OCI-LY7 (cell line): ENCODE results near the gene LCOR. TPM values are rescaled to one million over a fixed set of nuclear protein-coding genes. Genes with fewer than 3 reads are reported as not detected.
A peak's percentile ranks its signal among the peaks of the same experiment; 100 is the strongest.

Experiments used
- BruUV-seq: library from RNA; stranded (reverse); fragments of 400-500 nt; replicated peaks from 2 replicates; lab custom pipeline; 2021; lab: Mats Ljungman, UMichigan
- CTCF ChIA-PET: fragments of 300-600 bp; sonication (Branson Sonifier 250); formaldehyde crosslinking; loops from one replicate; lab custom pipeline; 2022; ENCODE audit warnings: antibody characterized with exemption; ENCODE audit not compliant: unreplicated experiment; lab: Charles Lee
- POLR2A ChIA-PET: fragments of 300-600 bp; sonication (Branson Sonifier 250); formaldehyde crosslinking; loops from one replicate; lab custom pipeline; 2022; ENCODE audit warnings: antibody characterized with exemption; lab: Charles Lee
- DNase-seq: peaks from one replicate; pipeline ENCODE4 v3.0.0-alpha.2; 2015; ENCODE audit warnings: low spot score
- H2AFZ ChIP-seq: fragments of 200-600 bp; sonication (generic), shearing (Covaris generic); 2 replicates; pipeline ENCODE4 v1.6.1; 2014; ENCODE audit warnings: mild to moderate bottlenecking, antibody characterized with exemption, low read length, moderate library complexity
- H3K27ac ChIP-seq: fragments of 200-600 bp; sonication (generic); 2 replicates; pipeline ENCODE4 v1.5.1; 2014; ENCODE audit warnings: mixed run types, low read depth, mild to moderate bottlenecking, moderate library complexity, low read length, inconsistent platforms; ENCODE audit not compliant: poor library complexity, severe bottlenecking
- H3K36me3 ChIP-seq: fragments of 200-600 bp; sonication (generic); 2 replicates; pipeline ENCODE4 v1.6.1; 2014; ENCODE audit warnings: mild to moderate bottlenecking, antibody characterized with exemption, low read length, moderate library complexity, mixed read lengths; ENCODE audit not compliant: insufficient read depth
- H3K4me1 ChIP-seq: fragments of 200-600 bp; sonication (generic); 2 replicates; pipeline ENCODE4 v1.5.1; 2014; ENCODE audit warnings: mild to moderate bottlenecking, low read length; ENCODE audit not compliant: insufficient read depth, poor library complexity, severe bottlenecking
- H3K4me2 ChIP-seq: fragments of 200-600 bp; sonication (generic); 2 replicates; pipeline ENCODE4 v1.6.1; 2014; ENCODE audit warnings: mild to moderate bottlenecking, low read length
- H3K4me3 ChIP-seq: fragments of 200-600 bp; sonication (generic); 2 replicates; pipeline ENCODE4 v1.5.1; 2014; ENCODE audit warnings: mild to moderate bottlenecking, low read depth, low read length; ENCODE audit not compliant: poor library complexity, severe bottlenecking
- H3K79me2 ChIP-seq: fragments of 200-600 bp; sonication (generic); 2 replicates; pipeline ENCODE4 v1.6.1; 2016; ENCODE audit warnings: low read depth, mild to moderate bottlenecking, low read length, moderate library complexity, mixed read lengths; ENCODE audit not compliant: insufficient read depth
- H3K9me2 ChIP-seq: fragments of 200-600 bp; sonication (generic); 2 replicates; pipeline ENCODE4 v1.6.1; 2016; ENCODE audit warnings: mild to moderate bottlenecking, low read length, mixed read lengths; ENCODE audit not compliant: insufficient read depth
- H3K9me3 ChIP-seq: fragments of 200-600 bp; sonication (generic); 2 replicates; pipeline ENCODE4 v1.6.1; 2014; ENCODE audit warnings: mild to moderate bottlenecking, mixed run types, low read length, mixed read lengths
- H4K20me1 ChIP-seq: fragments of 200-600 bp; sonication (generic); 2 replicates; pipeline ENCODE4 v1.6.1; 2014; ENCODE audit warnings: mild to moderate bottlenecking, antibody characterized with exemption, low read length, moderate library complexity, mixed read lengths; ENCODE audit not compliant: insufficient read depth
- CTCF ChIP-seq: fragments of 200-600 bp; sonication (generic); conservative IDR thresholded peaks from 2 replicates; pipeline ENCODE4 v1.5.1; 2014; ENCODE audit warnings: mild to moderate bottlenecking, antibody characterized with exemption, low read length, moderate library complexity, mixed read lengths
- EZH2phosphoT487 ChIP-seq: fragments of 200-600 bp; sonication (generic); IDR thresholded peaks from 2 replicates; pipeline ENCODE4 v1.6.1; 2018; ENCODE audit warnings: low read depth, borderline replicate concordance, mild to moderate bottlenecking, mixed run types, antibody characterized with exemption, low read length, moderate library complexity, mixed read lengths
- intact Hi-C: fragments of 100-400 bp; cut with micrococcal nuclease; formaldehyde crosslinking; loops from one replicate; pipeline ENCODE4 v1.10.0; 2022; ENCODE audit not compliant: unreplicated experiment
- total RNA-seq, 2 experiments: library from RNA; depleted of rRNA in 1 of 2; stranded (reverse); fragments of >200 nt in 1 of 2; shearing (Covaris generic) in 1 of 2; gene quantifications; 2 replicates each; pipeline ENCODE4 v1.2.3, GENCODE V29; 2014 to 2022

Gene LCOR
- total RNA-seq, 2 experiments from 2014 or later: 17.1 to 58.4 TPM

GRCh38 chr10:96968682-96969423 lies 136.8 kb downstream of the LCOR start:
- H2AFZ ChIP-seq: no peak overlapping the region
- intact Hi-C loops: no loop called here
- no peak for DNase-seq
- no peaks in the 10 kb centered on the region for H3K36me3 ChIP-seq
- H3K27ac ChIP-seq: no peak overlapping the region
- no peak overlapping the region for H3K4me3 ChIP-seq
- H3K9me2 ChIP-seq: no peaks in the 10 kb centered on the region
- no peaks in the 10 kb centered on the region for H3K9me3 ChIP-seq
- no peaks in the 10 kb centered on the region for H3K79me2 ChIP-seq
- H3K4me1 ChIP-seq: peaks cover 23% of the 10 kb centered on the region
- POLR2A ChIA-PET: interaction anchor here (0.6 kb wide), 1 partner anchor 93 kb away, joined by 3 read pairs; no protein-coding TSS in a partner anchor
- no peak overlapping the region for H3K4me2 ChIP-seq
- no TSS peak for BruUV-seq
- TF ChIP-seq EZH2phosphoT487 (no peak), CTCF (no peak)
- CTCF ChIA-PET: no interaction called here
- no peaks in the 10 kb centered on the region for H4K20me1 ChIP-seq

- POLR2A ChIA-PET: interaction anchor here (2.2 kb wide), 1 partner anchor 11 kb away, joined by 7 read pairs; no protein-coding TSS in a partner anchor
- no TSS peak for BruUV-seq
- no peak for DNase-seq
- Histone ChIP-seq H2AFZ (no peak overlapping the region), H3K9me2 (no peaks in the 10 kb centered on the region), H3K27ac (no peak overlapping the region), H3K4me3 (no peak overlapping the region), H3K36me3 (no peaks in the 10 kb centered on the region), H4K20me1 (no peaks in the 10 kb centered on the region), H3K79me2 (no peaks in the 10 kb centered on the region), H3K9me3 (no peaks in the 10 kb centered on the region), H3K4me1 (peaks cover 41% of the 10 kb centered on the region), H3K4me2 (no peak overlapping the region)
- intact Hi-C loops: no loop called here
- TF ChIP-seq CTCF: no peak
- no peak for TF ChIP-seq EZH2phosphoT487
- CTCF ChIA-PET: no interaction called here
Measured at GRCh38 chr10:96971324-96971723, 139.2 kb downstream of the LCOR start.

GRCh38 chr10:96972264-96972663 lies 140.2 kb downstream of the LCOR start:
- TF ChIP-seq EZH2phosphoT487 (no peak), CTCF (no peak)
- H3K27ac ChIP-seq: peak overlapping the region; percentile 7
- ChIA-PET CTCF (no interaction called here), POLR2A (interaction anchor here (2.2 kb wide), 1 partner anchor 12 kb away, joined by 7 read pairs; no protein-coding TSS in a partner anchor)
- no peaks in the 10 kb centered on the region for H3K9me2 ChIP-seq
- H3K4me3 ChIP-seq: no peak overlapping the region
- no TSS peak for BruUV-seq
- H3K4me1 ChIP-seq: peaks cover 41% of the 10 kb centered on the region
- H3K9me3 ChIP-seq: no peaks in the 10 kb centered on the region
- DNase-seq: peak; percentile 33
- no peaks in the 10 kb centered on the region for H4K20me1 ChIP-seq
- no peaks in the 10 kb centered on the region for H3K36me3 ChIP-seq
- H3K4me2 ChIP-seq: peak overlapping the region; percentile 25; the same call in 1 of the 2 replicates
- intact Hi-C loops: no loop called here
- H3K79me2 ChIP-seq: no peaks in the 10 kb centered on the region
- no peak overlapping the region for H2AFZ ChIP-seq
